Activated T-helper 1 cell treated with anti-CD3 and anti-CD28 coated beads, Interleukin-2, amount 50 U/mL, for 16 hours (primary cell): ENCODE measurements around the gene ZNF22.

Source experiments
- DNase-seq, 2 donors: peaks; one replicate each; pipeline ENCODE4 v3.0.0-alpha.2; 2020; ENCODE audit warnings: low read depth in 1 of 2, low spot score in 1 of 2

Gene ZNF22

GRCh38 chr10:45000752-45001380 lies at the start of gene ZNF22:
TSS of gene ZNF22 (plus strand) at chr10:45000923. CDS start at chr10:45003369, 2,446 bp downstream.
- DNase-seq, result peak; percentile 33 to 40

- no peak for DNase-seq
Measured at GRCh38 chr10:44951576-44952226, 49.0 kb upstream of the ZNF22 start.

- DNase-seq, result no peak
Measured at GRCh38 chr10:44952779-44953231, 47.9 kb upstream of the ZNF22 start.

DNA sequence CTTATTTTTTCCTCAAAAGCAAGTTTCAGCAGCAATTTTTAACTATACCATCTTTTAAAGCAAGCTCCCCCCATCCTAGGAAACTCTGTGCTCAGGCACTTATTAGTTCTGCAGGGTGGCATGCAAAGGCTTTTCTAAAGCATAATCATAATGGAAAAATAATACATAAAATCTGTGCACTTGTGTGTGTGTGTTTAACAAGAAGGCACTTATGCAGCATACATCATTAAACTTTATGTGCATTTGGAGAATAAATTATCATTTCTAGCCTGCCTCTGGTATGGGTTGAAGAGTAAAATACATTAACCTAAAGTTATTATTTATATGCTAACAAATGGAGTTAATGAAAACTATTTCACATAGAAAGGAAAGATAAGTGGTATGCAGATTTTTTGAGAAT lies 46.7 kb upstream of the ZNF22 start:
- no peak for DNase-seq

DNA sequence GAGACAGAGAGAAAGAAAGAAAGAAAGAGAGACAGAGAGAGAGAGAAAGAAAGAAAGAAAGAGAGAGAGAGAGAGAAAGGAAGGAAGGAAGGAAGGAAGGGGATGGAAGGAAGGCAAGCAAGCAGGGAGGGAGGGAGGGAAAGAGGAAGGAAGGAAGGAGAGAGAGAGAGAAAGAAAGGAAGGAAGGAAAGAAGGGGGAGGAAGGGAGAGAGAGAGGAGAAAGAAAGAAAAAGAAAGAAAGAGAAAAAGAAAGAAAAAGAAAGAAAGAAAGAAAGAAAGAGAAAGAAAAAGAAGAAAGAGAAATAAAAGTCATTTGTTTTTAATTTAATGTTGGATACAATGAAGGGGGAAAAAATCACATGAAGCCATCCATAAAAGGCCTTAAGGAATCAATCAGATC lies 45.8 kb upstream of the ZNF22 start:
- no peak for DNase-seq

DNA sequence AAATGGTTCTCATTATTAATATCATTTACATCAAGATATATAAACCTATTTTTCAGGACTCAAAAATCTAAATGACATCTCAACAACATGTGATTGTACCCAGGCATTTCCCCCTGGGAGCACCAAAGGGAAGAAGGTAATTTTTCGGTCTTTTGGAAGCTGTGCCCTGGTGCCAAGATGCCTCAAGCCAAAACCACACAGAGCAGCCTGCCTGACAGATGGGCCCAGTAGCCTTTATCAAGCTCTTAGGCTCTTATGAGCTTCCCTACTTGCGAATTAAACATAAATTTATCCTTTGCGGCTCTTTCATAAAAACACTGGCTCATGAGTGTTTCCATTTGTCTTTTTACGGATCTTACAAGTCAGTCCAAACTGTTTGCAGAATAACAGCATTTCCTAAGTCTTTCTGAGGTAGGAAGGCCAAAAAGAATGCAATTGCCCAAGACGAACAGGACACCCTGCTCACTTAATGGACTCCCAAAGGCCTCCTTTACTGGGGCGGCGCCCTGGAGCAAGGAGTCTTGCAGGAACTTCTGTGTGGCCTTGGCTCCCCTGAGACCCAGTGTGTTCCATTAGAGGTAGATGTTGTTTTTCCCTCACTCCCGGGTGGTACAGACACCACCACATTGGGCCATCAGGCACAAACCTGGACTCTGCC lies 45.2 kb upstream of the ZNF22 start:
- no peak for DNase-seq

DNA sequence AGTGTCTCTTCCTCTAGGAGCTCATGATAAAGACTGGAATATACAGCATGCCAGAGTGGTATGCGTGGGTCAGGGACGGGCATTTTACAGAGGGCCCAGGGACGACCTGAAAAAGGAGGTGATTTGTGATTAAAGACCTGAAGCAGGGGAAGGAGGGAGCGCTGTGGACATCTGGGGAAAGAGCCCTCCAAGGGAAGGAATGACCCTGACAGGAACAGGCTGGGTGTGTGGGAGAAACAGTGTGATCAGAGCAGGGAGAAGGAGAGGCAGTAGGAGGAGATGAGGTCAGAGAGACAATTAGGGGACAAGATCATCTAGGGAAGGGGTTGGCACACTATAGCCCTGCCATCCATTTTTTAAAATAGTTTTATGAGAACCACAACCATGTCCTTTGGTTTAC lies 44.5 kb upstream of the ZNF22 start:
- no peak for DNase-seq

DNA sequence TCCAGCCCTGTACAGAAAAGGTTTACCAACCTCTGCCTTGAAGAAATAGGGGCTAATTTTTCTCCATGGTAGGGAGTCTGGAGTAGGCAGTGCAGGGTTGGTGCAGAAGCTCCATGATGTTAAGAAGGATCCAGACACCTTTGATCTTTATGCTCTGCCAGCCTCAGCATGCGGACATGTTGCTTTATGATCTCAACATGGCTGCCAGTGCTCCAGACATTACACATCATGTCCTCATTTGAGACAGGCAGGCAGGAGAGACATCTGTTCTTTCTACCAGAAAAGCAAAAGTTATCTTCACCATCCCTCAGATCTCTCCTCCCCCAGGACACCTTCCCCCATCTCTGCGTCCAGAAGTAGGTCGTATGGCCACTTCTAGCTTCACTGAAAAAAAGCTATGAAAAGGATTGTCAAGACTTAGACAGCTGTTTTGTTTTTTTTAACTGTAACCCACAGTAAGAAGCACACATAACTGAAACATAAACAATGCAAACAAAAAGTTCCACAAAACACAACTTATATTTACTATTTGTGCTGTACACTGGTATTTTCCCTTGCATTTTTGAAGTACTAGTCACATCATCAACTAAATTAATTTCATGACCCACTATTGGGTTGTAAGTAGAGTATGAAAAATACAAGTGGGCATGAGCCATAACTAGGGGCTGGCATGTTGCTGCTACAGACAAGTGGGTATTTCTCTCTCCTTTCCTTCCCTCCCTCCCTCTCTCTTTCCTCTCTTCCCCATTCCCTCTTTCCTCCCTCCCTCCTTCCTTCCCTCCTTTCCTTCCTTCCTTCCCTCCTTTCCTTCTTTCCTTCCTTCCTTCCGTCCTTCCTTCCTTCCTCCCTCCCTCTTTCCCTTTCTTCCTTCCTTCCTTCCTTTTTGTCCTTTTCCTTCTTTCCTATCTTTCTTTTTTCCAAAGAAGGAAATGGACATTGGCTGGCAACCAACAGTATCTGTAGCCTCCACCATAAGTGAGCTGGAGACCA lies 43.7 kb upstream of the ZNF22 start:
- no peak for DNase-seq

- no peak for DNase-seq
Measured at GRCh38 chr10:44958196-44958897, 42.4 kb upstream of the ZNF22 start.

- no peak for DNase-seq
Measured at GRCh38 chr10:44958898-44959246, 41.9 kb upstream of the ZNF22 start.

GRCh38 chr10:44959247-44960087 lies 41.3 kb upstream of the ZNF22 start, which contains the start of gene RASSF4:
TSS of gene RASSF4 (plus strand) at chr10:44959802. CDS start at chr10:44970203, 10,401 bp downstream.
- peak; percentile 84 to 88 for DNase-seq

DNA sequence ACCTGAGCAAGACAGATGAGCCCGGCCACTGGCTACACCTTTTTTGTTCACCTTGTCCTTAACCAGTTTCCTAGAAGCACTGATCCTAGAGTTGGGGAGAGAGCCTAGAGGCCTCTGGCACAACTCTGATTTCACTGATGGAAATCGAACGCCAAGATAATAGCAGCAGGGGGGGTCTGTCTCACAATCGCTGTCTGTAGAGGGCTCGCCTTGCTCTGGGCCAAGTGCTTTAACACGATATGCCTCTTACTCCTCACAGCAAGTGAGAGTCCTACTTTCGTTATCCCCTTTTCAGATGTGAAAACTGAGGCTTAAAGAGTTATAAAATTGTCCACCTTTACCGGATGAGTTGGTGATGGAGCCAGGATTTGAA lies 40.6 kb upstream of the ZNF22 start:
- no peak for DNase-seq

GRCh38 chr10:44960482-44961229 lies 40.1 kb upstream of the ZNF22 start:
- no peak for DNase-seq

- no peak for DNase-seq
Measured at GRCh38 chr10:44961230-44961571, 39.5 kb upstream of the ZNF22 start.

DNA sequence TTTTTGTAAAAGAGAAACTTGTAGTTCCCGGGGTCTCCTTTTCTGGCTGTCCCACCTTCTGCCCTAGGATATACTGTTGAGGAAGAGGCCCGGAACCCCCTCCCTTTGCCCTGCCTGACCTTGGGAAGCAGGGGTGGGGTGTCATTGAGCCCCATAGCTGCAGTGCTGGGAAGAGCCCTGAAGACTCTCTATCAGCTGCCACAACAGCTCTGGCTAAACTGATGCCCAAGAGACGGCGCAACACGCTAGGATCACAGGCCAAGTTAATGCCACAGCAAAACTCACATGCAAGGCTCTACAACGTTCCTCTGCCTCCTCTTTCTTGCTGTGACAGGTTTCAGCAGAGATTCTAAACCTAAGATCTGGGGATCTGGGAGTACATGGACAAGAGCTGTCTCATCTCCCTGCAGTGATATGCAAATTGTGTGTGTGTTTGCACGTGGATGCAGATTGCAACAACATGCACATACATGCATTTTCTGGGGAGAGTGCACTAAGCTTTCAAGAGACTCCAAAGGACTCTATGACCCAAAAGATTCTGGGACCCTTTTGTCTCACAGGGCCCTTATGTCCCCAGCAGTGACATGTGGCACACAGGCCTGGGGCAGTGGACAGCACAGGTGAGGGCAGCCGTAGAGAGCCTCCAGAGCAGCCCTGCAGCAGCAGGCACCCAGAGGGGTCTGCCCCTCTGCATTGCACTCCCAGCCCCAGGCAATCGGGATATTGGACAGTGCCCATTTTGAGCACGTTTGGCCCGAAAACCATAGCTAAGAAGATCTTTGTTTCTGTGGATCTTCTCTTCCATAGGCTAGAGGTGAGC lies 38.6 kb upstream of the ZNF22 start:
- DNase-seq, result no peak

GRCh38 chr10:44962870-44963738 lies 37.6 kb upstream of the ZNF22 start:
- DNase-seq, result no peak
